Measurements from ENCODE around the gene BRME1. TPM values are rescaled to one million over a fixed set of nuclear protein-coding genes. Genes with fewer than 3 reads are reported as not detected.

Gene BRME1
- total RNA-seq, 1 donor from 2014 or later = 0.68 TPM

DNA sequence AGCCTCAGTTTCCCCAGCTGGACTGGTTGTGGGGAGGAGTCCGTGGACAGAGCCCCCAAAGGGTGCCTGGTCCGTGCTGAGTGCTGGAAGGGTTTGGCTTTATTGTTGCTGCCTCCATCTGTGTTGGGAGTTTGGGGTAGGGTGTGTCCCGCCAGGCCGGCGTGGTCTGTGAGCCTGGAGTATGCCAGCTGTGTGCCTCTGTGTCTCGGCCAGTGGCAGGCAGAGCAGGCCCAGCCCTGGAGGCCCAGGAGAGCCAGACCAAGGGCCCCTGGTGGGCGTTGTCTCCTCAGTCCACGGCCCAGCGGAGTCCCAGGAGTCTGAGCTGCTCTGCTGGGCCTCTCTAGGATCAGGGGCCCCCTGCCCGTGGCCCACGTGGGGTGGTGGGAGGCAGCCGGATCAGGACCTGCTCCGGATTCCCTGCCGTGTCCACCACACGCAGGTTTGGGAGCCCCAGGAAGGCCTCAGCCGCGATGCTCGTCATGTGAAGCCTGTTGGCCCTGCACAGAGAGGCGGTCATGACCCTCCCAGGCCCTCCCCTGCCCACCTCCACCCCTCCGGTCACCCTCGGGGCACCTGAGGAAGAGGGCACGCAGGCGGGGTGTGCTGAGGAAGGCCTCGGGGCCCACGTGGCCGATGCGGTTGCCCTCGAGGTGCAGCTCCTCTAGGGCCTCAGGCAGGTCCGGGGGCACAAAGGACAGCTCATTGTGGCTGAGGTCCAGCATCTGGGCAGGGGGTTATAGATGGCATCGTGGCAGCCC lies 25.7 kb upstream of the BRME1 start:
- Histone ChIP-seq H3K4me2 (ENCODE audit: low read length) (no peak overlapping the region), H3K79me2 (ENCODE audit: insufficient read depth, low read length) (no peaks in the 10 kb centered on the region), H4K20me1 (ENCODE audit: insufficient read depth, low read length) (peaks cover 7% of the 10 kb centered on the region), H3K36me3 (ENCODE audit: insufficient read depth, low read length) (no peaks in the 10 kb centered on the region), H2AFZ (ENCODE audit: low read depth, low read length) (no peak overlapping the region), H3K4me3 (ENCODE audit: insufficient read depth, low read depth, low read length) (no peak overlapping the region), H3K4me1 (ENCODE audit: insufficient read depth, low read length) (no peaks in the 10 kb centered on the region), H3K27me3 (ENCODE audit: insufficient read depth, low read length) (peaks cover 4% of the 10 kb centered on the region), H3K9me3 (ENCODE audit: insufficient read depth, low read depth, low read length) (no peaks in the 10 kb centered on the region), H3K9ac (ENCODE audit: low read length) (no peak overlapping the region), H3K27ac (ENCODE audit: low read depth, low read length) (no peak overlapping the region)
- no peak for DNase-seq (ENCODE audit: low read depth)
- no peak for TF ChIP-seq EZH2 (IDR thresholded peaks at IDR 0.05; ENCODE audit: insufficient read depth, low read length)
- TF ChIP-seq, protein P1, sequence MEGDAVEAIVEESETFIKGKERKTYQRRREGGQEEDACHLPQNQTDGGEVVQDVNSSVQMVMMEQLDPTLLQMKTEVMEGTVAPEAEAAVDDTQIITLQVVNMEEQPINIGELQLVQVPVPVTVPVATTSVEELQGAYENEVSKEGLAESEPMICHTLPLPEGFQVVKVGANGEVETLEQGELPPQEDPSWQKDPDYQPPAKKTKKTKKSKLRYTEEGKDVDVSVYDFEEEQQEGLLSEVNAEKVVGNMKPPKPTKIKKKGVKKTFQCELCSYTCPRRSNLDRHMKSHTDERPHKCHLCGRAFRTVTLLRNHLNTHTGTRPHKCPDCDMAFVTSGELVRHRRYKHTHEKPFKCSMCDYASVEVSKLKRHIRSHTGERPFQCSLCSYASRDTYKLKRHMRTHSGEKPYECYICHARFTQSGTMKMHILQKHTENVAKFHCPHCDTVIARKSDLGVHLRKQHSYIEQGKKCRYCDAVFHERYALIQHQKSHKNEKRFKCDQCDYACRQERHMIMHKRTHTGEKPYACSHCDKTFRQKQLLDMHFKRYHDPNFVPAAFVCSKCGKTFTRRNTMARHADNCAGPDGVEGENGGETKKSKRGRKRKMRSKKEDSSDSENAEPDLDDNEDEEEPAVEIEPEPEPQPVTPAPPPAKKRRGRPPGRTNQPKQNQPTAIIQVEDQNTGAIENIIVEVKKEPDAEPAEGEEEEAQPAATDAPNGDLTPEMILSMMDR (IDR thresholded peaks at IDR 0.05; ENCODE audit: insufficient read depth, low read depth, low read length) = no peak
- H3K4me3 Mint-ChIP-seq (ENCODE audit: unreplicated experiment) = no peak overlapping the region
- no peak overlapping the region for H3K27ac Mint-ChIP-seq (ENCODE audit: unreplicated experiment)
- no peak for FAIRE-seq
- H3K36me3 Mint-ChIP-seq (ENCODE audit: low read depth, unreplicated experiment) = peaks cover 14% of the 10 kb centered on the region
- peaks cover 2% of the 10 kb centered on the region for H3K9me3 Mint-ChIP-seq (ENCODE audit: unreplicated experiment)
- H3K27me3 Mint-ChIP-seq (ENCODE audit: low read depth, unreplicated experiment) = peaks cover 7% of the 10 kb centered on the region
- no peaks in the 10 kb centered on the region for H3K4me1 Mint-ChIP-seq (ENCODE audit: low read depth, unreplicated experiment)

DNA sequence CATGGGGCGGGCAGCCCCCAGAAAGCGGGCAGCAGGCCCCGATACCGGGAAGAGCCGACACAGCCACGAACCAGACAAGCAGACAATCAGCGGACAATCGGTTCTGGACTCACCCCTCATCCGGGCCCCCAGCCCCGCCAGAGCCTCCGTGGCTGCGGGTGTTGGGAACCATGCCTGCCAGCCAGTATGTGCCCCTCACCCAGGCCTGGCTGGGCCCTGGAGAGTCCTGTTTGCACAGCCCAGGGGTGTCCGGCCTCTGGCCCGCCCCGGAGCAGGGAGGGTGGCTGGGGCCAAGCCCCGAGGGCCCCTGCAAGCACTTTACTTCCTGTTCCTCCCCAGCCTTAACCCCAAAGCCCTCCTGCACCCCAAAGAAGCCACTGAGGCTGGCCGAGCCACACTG lies 24.5 kb upstream of the BRME1 start:
- Mint-ChIP-seq H3K4me1 (ENCODE audit: low read depth, unreplicated experiment) (no peaks in the 10 kb centered on the region), H3K36me3 (ENCODE audit: low read depth, unreplicated experiment) (peaks cover 15% of the 10 kb centered on the region), H3K27ac (ENCODE audit: unreplicated experiment) (no peak overlapping the region), H3K4me3 (ENCODE audit: unreplicated experiment) (no peak overlapping the region), H3K9me3 (ENCODE audit: unreplicated experiment) (peaks cover 2% of the 10 kb centered on the region), H3K27me3 (ENCODE audit: low read depth, unreplicated experiment) (peaks cover 7% of the 10 kb centered on the region)
- H3K9me3 ChIP-seq (ENCODE audit: insufficient read depth, low read depth, low read length) = no peaks in the 10 kb centered on the region
- no peaks in the 10 kb centered on the region for H3K4me1 ChIP-seq (ENCODE audit: insufficient read depth, low read length)
- no peak overlapping the region for H2AFZ ChIP-seq (ENCODE audit: low read depth, low read length)
- H3K4me3 ChIP-seq (ENCODE audit: insufficient read depth, low read depth, low read length) = no peak overlapping the region
- no peaks in the 10 kb centered on the region for H3K36me3 ChIP-seq (ENCODE audit: insufficient read depth, low read length)
- no peak for TF ChIP-seq EZH2 (IDR thresholded peaks at IDR 0.05; ENCODE audit: insufficient read depth, low read length)
- FAIRE-seq (no peak), DNase-seq (ENCODE audit: low read depth) (no peak)
- H3K27me3 ChIP-seq (ENCODE audit: insufficient read depth, low read length) = peaks cover 4% of the 10 kb centered on the region
- no peak overlapping the region for H3K9ac ChIP-seq (ENCODE audit: low read length)
- peaks cover 7% of the 10 kb centered on the region for H4K20me1 ChIP-seq (ENCODE audit: insufficient read depth, low read length)
- no peak overlapping the region for H3K4me2 ChIP-seq (ENCODE audit: low read length)
- H3K79me2 ChIP-seq (ENCODE audit: insufficient read depth, low read length) = no peaks in the 10 kb centered on the region
- no peak overlapping the region for H3K27ac ChIP-seq (ENCODE audit: low read depth, low read length)

DNA sequence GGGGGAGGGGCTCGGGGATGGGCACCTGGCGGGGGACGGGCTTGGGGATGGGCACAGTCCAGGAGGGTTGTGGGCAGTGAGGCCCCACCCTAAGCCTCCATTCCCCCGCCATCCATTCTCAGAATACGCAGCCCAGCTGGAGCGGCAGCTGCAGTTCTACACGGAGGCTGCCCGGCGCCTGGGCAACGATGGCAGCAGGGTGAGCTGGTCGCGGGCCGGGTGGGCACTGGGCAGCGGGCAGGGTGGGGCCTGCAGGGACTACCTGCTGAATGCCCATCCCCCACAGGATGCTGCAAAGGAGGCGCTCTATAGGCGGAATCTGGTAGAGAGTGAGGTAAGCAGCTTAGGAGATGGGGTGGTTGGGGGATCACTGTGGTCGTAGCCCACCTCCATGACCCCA lies 24.0 kb upstream of the BRME1 start:
- Mint-ChIP-seq H3K9me3 (ENCODE audit: unreplicated experiment) (peaks cover 2% of the 10 kb centered on the region), H3K4me3 (ENCODE audit: unreplicated experiment) (no peak overlapping the region), H3K27me3 (ENCODE audit: low read depth, unreplicated experiment) (peaks cover 7% of the 10 kb centered on the region), H3K36me3 (ENCODE audit: low read depth, unreplicated experiment) (peaks cover 15% of the 10 kb centered on the region), H3K4me1 (ENCODE audit: low read depth, unreplicated experiment) (no peaks in the 10 kb centered on the region), H3K27ac (ENCODE audit: unreplicated experiment) (no peak overlapping the region)
- no peak overlapping the region for H3K9ac ChIP-seq (ENCODE audit: low read length)
- no peaks in the 10 kb centered on the region for H3K4me1 ChIP-seq (ENCODE audit: insufficient read depth, low read length)
- no peak overlapping the region for H3K4me2 ChIP-seq (ENCODE audit: low read length)
- no peak overlapping the region for H3K4me3 ChIP-seq (ENCODE audit: insufficient read depth, low read depth, low read length)
- H3K9me3 ChIP-seq (ENCODE audit: insufficient read depth, low read depth, low read length) = no peaks in the 10 kb centered on the region
- FAIRE-seq (no peak), DNase-seq (ENCODE audit: low read depth) (no peak)
- peaks cover 6% of the 10 kb centered on the region for H4K20me1 ChIP-seq (ENCODE audit: insufficient read depth, low read length)
- H3K27me3 ChIP-seq (ENCODE audit: insufficient read depth, low read length) = peaks cover 4% of the 10 kb centered on the region
- H2AFZ ChIP-seq (ENCODE audit: low read depth, low read length) = no peak overlapping the region
- H3K27ac ChIP-seq (ENCODE audit: low read depth, low read length) = no peak overlapping the region
- H3K79me2 ChIP-seq (ENCODE audit: insufficient read depth, low read length) = no peaks in the 10 kb centered on the region
- peaks cover under 1% of the 10 kb centered on the region for H3K36me3 ChIP-seq (ENCODE audit: insufficient read depth, low read length)
- TF ChIP-seq, protein P1 (IDR thresholded peaks at IDR 0.05; ENCODE audit: insufficient read depth, low read depth, low read length) = no peak
- no peak for TF ChIP-seq EZH2 (IDR thresholded peaks at IDR 0.05; ENCODE audit: insufficient read depth, low read length)
